GM18951 (cell line): ENCODE measurements around the gene TCFL5.

Experiments
- POLR2A ChIP-seq: IDR thresholded peaks from 4 replicates; pipeline ENCODE4 v1.6.1; 2011; ENCODE audit warnings: mild to moderate bottlenecking; ENCODE audit not compliant: insufficient read length, insufficient read depth; ENCODE audit errors: extremely low read depth
- in situ Hi-C: fragments of 300-500 bp; cut with MboI; formaldehyde crosslinking; loops from one replicate; pipeline ENCODE4 v1.12.0; 2022; ENCODE audit warnings: low sequenced_read_pairs, mixed read lengths, inconsistent platforms; ENCODE audit not compliant: unreplicated experiment

The TCFL5 gene

GRCh38 chr20:62880147-62880934, 18.7 kb upstream of the TCFL5 start:
- no peak for TF ChIP-seq POLR2A
- in situ Hi-C loops = no loop called here

GRCh38 chr20:62879275-62880146, 17.9 kb upstream of the TCFL5 start:
- no peak for TF ChIP-seq POLR2A
- in situ Hi-C loops = no loop called here

- TF ChIP-seq POLR2A = no peak
- in situ Hi-C loops = no loop called here
Observed at GRCh38 chr20:62878244-62879038, 16.8 kb upstream of the TCFL5 start.

- in situ Hi-C loops = no loop called here
- TF ChIP-seq POLR2A = no peak
Observed at GRCh38 chr20:62876902-62877816, 15.5 kb upstream of the TCFL5 start.

- in situ Hi-C loops = no loop called here
Observed at GRCh38 chr20:62876501-62876901, 14.9 kb upstream of the TCFL5 start.

GRCh38 chr20:62875419-62876361, 14.1 kb upstream of the TCFL5 start:
- no peak for TF ChIP-seq POLR2A
- in situ Hi-C loops = no loop called here

More at GRCh38 chr20:62876501-62876901, 14.9 kb upstream of the TCFL5 start:
- TF ChIP-seq POLR2A = no peak

- in situ Hi-C loops = loop anchor here (5.0 kb wide), 1 partner anchor 32 kb away; no protein-coding TSS in a partner anchor
- no peak for TF ChIP-seq POLR2A
Observed at GRCh38 chr20:62874964-62875344, 13.3 kb upstream of the TCFL5 start.

- in situ Hi-C loops = loop anchor here (5.0 kb wide), 1 partner anchor 34 kb away; no protein-coding TSS in a partner anchor
Observed at GRCh38 chr20:62873681-62874031, 12.0 kb upstream of the TCFL5 start.

GRCh38 chr20:62873280-62873679, 11.7 kb upstream of the TCFL5 start:
- no peak for TF ChIP-seq POLR2A
- in situ Hi-C loops = loop anchor here (5.0 kb wide), 1 partner anchor 34 kb away; no protein-coding TSS in a partner anchor

GRCh38 chr20:62872862-62873261, 11.2 kb upstream of the TCFL5 start:
- in situ Hi-C loops = loop anchor here (5.0 kb wide), 1 partner anchor 34 kb away; no protein-coding TSS in a partner anchor
- TF ChIP-seq POLR2A = no peak
